GM21576 (cell line): ENCODE measurements around the gene SGCE.

Source experiments
- ATAC-seq: cut with Tn5 transposase; IDR thresholded peaks from one replicate; pipeline ENCODE4 v1.9.1; 2021; ENCODE audit warnings: mild to moderate bottlenecking, moderate library complexity; ENCODE audit not compliant: unreplicated experiment

The SGCE gene

GRCh38 chr7:94576316-94576715 lies 79.6 kb downstream of the SGCE start:
- no peak for ATAC-seq

- no peak for ATAC-seq
These were observed 80.3 kb downstream of the SGCE start for GRCh38 chr7:94575646-94576045.

GRCh38 chr7:94571816-94572215 lies 84.1 kb downstream of the SGCE start:
- no peak for ATAC-seq

- no peak for ATAC-seq
These were observed 88.5 kb downstream of the SGCE start for GRCh38 chr7:94567396-94567795.

DNA sequence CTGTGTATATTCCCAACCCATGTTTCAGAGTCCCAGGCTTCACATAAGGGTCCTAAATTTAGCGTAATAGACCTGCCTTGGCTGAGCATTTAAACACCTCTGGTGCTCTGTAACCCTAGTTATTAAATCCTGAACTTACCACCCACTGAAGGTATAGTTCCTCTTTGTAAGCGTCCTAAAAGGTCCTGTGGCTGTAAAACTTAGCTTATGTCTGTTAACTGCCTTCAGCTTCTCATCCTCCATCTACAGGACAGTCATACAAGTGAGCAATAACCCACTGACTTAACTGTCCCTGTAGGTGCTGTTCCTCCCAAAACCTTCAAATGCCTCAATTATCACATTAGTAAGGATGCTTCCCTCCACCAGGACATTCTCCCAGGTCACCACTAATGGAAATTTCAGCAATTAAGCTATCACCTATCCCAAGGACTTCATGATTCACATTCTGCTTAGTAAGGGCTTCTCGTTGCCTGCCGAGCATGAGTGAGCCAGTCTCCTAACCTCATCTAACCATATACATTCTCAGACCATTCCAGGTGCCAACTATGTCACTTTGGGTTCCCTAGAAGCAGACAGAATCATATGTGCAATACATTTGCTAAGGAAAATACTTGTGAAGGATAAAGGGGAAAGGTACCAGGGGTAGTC lies 90.6 kb downstream of the SGCE start:
- no peak for ATAC-seq

- ATAC-seq: no peak
These were observed 93.4 kb downstream of the SGCE start for GRCh38 chr7:94562525-94562924.

DNA sequence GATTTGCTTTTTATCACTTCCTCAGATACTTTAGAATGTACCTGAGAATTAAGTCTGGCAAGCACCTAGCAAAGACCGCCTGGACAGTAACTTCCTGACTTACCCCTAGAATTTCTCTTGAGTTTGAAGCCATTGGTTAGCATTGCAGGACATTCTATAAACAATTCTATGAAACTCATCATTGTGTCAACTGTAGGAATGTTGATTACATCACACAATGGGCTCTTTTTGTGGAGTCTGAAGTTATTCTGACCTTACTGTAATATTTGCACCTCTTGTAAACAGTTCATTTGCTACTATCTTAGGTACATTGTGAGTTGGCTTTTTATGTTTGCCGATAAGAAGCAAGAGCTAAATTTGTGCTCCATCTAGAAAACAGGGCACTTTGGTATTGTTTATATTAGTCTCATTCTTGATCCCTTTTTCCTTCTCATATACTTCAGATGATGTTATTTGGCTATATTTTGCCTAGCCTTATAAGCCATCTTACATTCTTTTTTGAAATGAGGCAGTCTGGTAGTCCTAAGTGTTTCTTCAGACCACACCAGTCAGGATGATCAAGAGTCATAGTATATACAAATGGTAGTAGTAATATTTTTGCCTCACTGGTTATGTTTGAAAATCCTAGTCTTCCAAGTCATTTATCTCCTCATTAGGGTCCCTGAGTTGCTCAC lies 94.0 kb downstream of the SGCE start:
- ATAC-seq: no peak

- ATAC-seq: no peak
These were observed 96.0 kb downstream of the SGCE start for GRCh38 chr7:94559972-94560371.

DNA sequence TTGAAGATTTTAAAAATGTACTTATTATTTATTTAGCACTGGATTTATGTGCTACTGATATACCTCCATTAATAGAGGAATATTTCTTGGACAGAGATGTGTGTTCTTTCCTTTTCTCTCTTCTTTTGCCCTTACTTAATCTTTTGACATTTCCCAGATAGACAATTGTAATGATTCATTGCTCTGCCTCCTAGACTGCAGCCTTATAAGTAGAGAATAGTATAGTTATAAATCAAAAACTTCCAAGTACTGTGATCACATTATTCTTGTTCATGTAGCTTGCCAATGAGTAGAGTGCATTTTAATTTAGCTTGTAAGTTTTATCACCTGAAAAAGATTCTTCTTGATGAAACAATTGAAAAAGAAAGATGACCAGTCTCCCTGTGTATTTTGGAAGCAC lies 98.7 kb downstream of the SGCE start:
- no peak for ATAC-seq

- peak; percentile 73 for ATAC-seq
These were observed 99.9 kb downstream of the SGCE start for GRCh38 chr7:94556028-94556427.

GRCh38 chr7:94547126-94547525 lies 108.8 kb downstream of the SGCE start:
- no peak for ATAC-seq

- no peak for ATAC-seq
These were observed 115.5 kb downstream of the SGCE start for GRCh38 chr7:94540428-94540827.
